Adipose tissue (tissue), 3 donors: ENCODE measurements around the gene FAM83C. TPM values are rescaled to one million over a fixed set of nuclear protein-coding genes. Genes with fewer than 3 reads are reported as not detected.
"Not testable (repeated sequence)": the region's sequence is repeated elsewhere in the genome, so short reads cannot be mapped to it uniquely, and the experiment has no call there.

Experiments
- H3K27ac ChIP-seq: one replicate; pipeline ENCODE4 v1.5.1; 2013; ENCODE audit warnings: low read depth, low read length
- WGBS, 3 donors: extraction: QIAGEN DNeasy Blood & Tissue Kit; methylation state at CpG; one replicate each; pipeline ENCODE4 v1.1.7; 2013; 5-methylcytosine and 5-hydroxymethylcytosine counted together
- polyA plus RNA-seq, 3 donors: library from polyadenylated mRNA; stranded (reverse); fragments of 200-250 nt; gene quantifications; one replicate each; pipeline ENCODE4 v1.2.3, GENCODE V29; 2013
- donor health status: healthy with polysubstance abuse.
- donor health status: Bipolar disorder and iron deficiency.
- donor health status: healthy.

FAM83C gene
- polyA plus RNA-seq, 3 donors: 0.03 TPM; not detected in 2

DNA sequence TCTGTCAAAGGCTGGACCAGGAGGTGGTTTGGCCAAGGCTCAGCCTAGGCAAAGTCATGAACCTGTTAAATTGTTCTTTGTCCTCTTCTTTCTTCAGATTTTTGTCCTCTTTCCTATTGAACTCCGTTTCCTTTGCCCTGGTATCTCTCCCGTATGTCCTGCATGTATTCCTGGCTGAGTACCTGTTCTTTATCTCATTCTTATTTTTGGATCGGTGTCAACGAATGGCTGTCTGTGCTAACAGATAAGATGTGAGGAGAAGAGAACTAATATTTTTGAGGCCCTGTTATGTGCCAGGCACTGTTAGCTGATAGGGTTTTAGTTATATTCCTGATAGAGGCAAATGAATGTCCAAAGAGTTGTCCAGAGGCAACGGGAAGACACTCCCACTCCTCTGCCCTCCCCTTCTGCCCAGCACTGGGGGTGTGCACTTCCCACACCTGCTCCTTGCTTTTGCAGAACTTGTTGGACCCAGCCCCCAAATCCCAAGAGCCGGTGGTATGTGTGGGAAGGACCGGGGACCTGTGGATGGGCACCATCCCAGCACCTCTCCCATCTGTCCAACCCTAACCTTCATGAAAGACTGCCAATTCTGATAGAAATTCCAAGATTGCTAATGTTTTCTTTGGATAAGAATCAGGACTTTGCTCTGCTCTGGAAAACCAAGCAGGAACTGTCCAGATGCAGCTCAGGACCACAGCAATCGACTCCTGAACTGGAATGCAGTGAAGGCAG lies 34.9 kb downstream of the FAM83C start:
- WGBS, 3 donors: 36 to 67% (median 63%) methylated on average over 8 of the region's 8 CpGs
- H3K27ac ChIP-seq: no peak overlapping the region

DNA sequence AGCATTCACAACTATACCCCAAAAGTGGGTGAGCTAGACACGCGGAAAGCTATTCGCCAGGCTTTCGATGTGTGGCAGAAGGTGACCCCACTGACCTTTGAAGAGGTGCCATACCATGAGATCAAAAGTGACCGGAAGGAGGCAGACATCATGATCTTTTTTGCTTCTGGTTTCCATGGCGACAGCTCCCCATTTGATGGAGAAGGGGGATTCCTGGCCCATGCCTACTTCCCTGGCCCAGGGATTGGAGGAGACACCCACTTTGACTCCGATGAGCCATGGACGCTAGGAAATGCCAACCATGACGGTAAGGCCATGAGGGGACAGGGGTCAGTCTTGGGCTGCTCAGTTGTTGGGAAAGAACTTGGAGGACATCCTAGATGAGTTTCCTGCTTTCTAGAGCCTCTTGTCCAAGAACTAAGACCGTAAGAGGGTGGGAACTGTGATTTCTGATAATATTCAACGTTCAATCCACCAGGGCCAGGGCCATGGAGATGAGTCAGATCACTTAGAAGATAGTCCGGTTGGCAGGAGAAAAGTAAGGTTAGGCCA lies 37.7 kb downstream of the FAM83C start:
- WGBS, 3 donors: 88 to 91% (median 90%) methylated on average over 12 of the region's 12 CpGs
- H3K27ac ChIP-seq: no peak overlapping the region

DNA sequence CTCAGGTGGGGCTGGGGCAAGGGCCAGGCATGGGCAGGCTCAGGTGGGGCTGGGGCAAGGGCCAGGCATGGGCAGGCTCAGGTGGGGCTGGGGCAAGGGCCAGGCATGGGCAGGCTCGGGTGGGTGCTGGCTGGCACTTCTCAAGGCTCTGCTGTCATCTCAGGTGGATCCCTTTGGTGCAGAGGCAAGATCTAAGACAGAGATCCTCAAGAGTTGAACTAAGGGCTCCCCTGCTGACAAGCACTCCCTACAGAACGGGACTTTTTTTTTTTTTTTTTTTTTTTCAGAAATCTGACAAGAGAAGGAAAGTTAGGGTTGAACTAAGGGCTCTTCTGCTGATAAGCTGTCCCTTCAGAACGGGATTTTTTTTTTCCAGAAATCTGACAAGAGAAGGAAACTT lies 39.2 kb downstream of the FAM83C start:
- H3K27ac ChIP-seq: no peak overlapping the region
- WGBS, 3 donors: 72 to 81% (median 73%) methylated on average over 3 of the region's 3 CpGs

DNA sequence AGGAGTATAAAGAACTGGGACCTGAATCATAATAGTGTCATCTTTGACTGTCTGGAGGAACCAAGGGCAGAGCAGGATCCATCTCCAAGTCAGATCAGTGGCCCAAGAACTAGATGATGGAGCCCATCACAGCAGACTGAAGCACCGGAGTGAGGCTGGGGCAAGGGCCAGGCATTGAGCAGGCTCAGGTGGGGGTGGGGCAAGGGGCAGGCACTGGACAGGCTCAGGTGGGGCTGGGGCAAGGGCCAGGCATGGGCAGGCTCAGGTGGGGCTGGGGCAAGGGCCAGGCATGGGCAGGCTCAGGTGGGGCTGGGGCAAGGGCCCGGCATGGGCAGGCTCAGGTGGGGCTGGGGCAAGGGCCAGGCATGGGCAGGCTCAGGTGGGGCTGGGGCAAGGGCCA lies 39.6 kb downstream of the FAM83C start:
- H3K27ac ChIP-seq: not testable (repeated sequence)
- WGBS, 3 donors: 93 to 100% (median 93%) methylated on average over 2 of the region's 2 CpGs

- H3K27ac ChIP-seq: no peak overlapping the region
- WGBS, 3 donors: 53 to 71% (median 55%) methylated on average over 2 of the region's 2 CpGs
Measured at GRCh38 chr20:35252037-35252461, 40.2 kb downstream of the FAM83C start.

- WGBS, 3 donors: 89 to 96% (median 92%) methylated on average over 2 of the region's 2 CpGs
- H3K27ac ChIP-seq: no peak overlapping the region
Measured at GRCh38 chr20:35251613-35251940, 40.6 kb downstream of the FAM83C start.

GRCh38 chr20:35248641-35249475 lies 43.4 kb downstream of the FAM83C start:
- no peak overlapping the region for H3K27ac ChIP-seq
- WGBS, 3 donors: 82 to 89% (median 85%) methylated on average over 9 of the region's 9 CpGs

DNA sequence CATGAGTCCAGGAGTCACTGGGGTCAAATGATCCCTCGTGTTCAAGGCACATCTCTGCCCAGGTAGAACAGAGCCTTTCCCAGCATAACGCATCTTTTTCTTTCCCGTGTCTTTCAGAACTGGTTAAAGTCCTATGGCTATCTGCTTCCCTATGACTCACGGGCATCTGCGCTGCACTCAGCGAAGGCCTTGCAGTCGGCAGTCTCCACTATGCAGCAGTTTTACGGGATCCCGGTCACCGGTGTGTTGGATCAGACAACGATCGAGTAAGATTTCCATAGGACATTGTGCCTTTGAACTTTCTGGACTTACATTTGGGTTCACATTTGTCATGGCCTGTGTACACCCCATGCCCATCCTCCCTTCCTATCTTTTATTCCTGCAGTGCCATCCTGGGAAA lies 45.5 kb downstream of the FAM83C start:
- 92% methylated on average over 12 of the region's 12 CpGs for WGBS, 3 donors
- no peak overlapping the region for H3K27ac ChIP-seq

GRCh38 chr20:35243986-35244385 lies 48.2 kb downstream of the FAM83C start:
- WGBS, 3 donors: 61 to 67% (median 63%) methylated on average over 2 of the region's 2 CpGs
- no peak overlapping the region for H3K27ac ChIP-seq

DNA sequence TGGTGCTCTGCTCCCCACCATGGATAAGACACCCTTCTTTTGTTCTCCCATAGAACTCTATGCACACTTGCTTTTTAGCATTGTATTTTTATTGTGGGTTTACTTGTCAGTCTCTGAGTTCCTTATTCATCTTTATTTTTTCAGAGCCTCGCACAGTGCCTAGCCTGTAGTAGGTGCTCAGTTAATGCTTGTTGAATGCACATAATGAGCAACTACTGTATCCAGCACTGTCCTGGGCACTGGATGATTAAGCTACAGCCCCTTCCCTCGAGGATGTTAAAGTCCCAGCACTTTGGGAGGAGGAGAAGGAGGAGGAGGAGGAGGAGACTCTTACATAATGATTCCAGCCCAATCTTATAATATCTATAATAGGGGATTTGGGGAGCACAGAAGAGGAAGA lies 48.9 kb downstream of the FAM83C start:
- WGBS, 3 donors: 63 to 74% (median 64%) methylated on average over 2 of the region's 2 CpGs
- H3K27ac ChIP-seq: no peak overlapping the region

GRCh38 chr20:35240811-35241293 lies 51.4 kb downstream of the FAM83C start:
- 89 to 100% (median 97%) methylated on average over 2 of the region's 2 CpGs for WGBS, 3 donors
- H3K27ac ChIP-seq: no peak overlapping the region

- no peak overlapping the region for H3K27ac ChIP-seq
- WGBS, 3 donors: 68 to 82% (median 80%) methylated on average over 5 of the region's 5 CpGs
Measured at GRCh38 chr20:35240083-35240810, 52.0 kb downstream of the FAM83C start.

GRCh38 chr20:35238735-35239134 lies 53.5 kb downstream of the FAM83C start:
- 70 to 88% (median 75%) methylated on average over 5 of the region's 5 CpGs for WGBS, 3 donors
- no peak overlapping the region for H3K27ac ChIP-seq

GRCh38 chr20:35238170-35238569 lies 54.1 kb downstream of the FAM83C start:
- WGBS, 3 donors: 59 to 95% (median 66%) methylated on average over 4 of the region's 4 CpGs
- no peak overlapping the region for H3K27ac ChIP-seq

DNA sequence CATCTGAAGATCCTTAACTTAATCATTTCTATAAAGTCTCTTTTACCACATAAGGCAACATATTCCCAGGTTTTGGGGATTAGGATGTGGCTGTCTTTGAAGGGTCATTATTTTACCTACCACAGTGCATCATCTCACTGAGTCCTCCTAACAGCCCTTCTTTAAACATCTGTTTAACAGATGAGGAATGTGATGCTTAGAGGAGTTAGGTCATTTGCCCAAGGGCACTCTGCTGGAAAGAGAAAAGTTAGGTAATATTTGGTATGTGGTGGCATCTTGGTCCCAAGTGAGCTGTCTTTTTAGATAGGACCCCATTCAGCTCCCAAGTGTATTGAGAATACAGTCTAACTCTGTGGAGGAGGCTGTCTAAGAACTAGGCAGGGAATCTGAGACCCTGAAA lies 54.7 kb downstream of the FAM83C start:
- H3K27ac ChIP-seq: no peak overlapping the region

GRCh38 chr20:35235881-35236280 lies 56.3 kb downstream of the FAM83C start:
- WGBS, 3 donors: 92 to 94% (median 93%) methylated on average over 6 of the region's 6 CpGs
- H3K27ac ChIP-seq: no peak overlapping the region
